Keratinocyte (primary cell): ENCODE results near the gene KLHDC8B. TPM values are rescaled to one million over a fixed set of nuclear protein-coding genes. Genes with fewer than 3 reads are reported as not detected.

Source experiments
- DNase-seq: peaks from one replicate; pipeline ENCODE4 v3.0.0-alpha.2; 2011; ENCODE audit warnings: low read depth, missing footprints, low spot score
- FAIRE-seq: peaks from 2 replicates; lab custom pipeline; 2011; peaks lifted over from hg19 to GRCh38; lab: Jason Lieb, UNC
- H2AFZ ChIP-seq: 2 replicates; pipeline ENCODE4 v1.6.0; 2012; ENCODE audit warnings: low read length, control low read depth, inconsistent platforms; ENCODE audit not compliant: control insufficient read depth
- H3K27ac ChIP-seq: 2 replicates; pipeline ENCODE4 v1.5.1; 2011; ENCODE audit warnings: low read length; ENCODE audit not compliant: control insufficient read depth, insufficient read depth
- H3K27me3 ChIP-seq: 3 replicates; pipeline ENCODE4 v1.6.0; 2011; ENCODE audit warnings: low read length; ENCODE audit not compliant: control insufficient read depth, insufficient read depth; ENCODE audit errors: extremely low read depth
- H3K36me3 ChIP-seq, 2 experiments: 2 replicates in 1 of 2; 3 replicates in 1 of 2; pipeline ENCODE4 v1.5.1; 2011; ENCODE audit warnings: low read length in 2 of 2, mild to moderate bottlenecking in 1 of 2; ENCODE audit not compliant: control insufficient read depth in 2 of 2, insufficient read depth in 2 of 2; ENCODE audit errors: extremely low read depth in 1 of 2
- H3K4me1 ChIP-seq: 3 replicates; pipeline ENCODE4 v1.5.1; 2011; ENCODE audit warnings: low read length; ENCODE audit not compliant: control insufficient read depth, insufficient read depth; ENCODE audit errors: extremely low read depth
- H3K4me2 ChIP-seq: 3 replicates; pipeline ENCODE4 v1.6.0; 2011; ENCODE audit warnings: low read depth, low read length; ENCODE audit not compliant: control insufficient read depth, insufficient read depth; ENCODE audit errors: extremely low read depth
- H3K4me3 ChIP-seq, 3 experiments: fragments of 200-600 bp in 1 of 3; sonication (generic) in 1 of 3; 2 replicates in 2 of 3; 3 replicates in 1 of 3; pipeline ENCODE4 v1.5.1; 2011 to 2016; ENCODE audit warnings: low read length in 3 of 3, mild to moderate bottlenecking in 3 of 3, control low read depth in 2 of 3, inconsistent platforms in 1 of 3, low read depth in 1 of 3, mixed read lengths in 1 of 3, mixed run types in 1 of 3, moderate library complexity in 1 of 3; ENCODE audit not compliant: control insufficient read depth in 2 of 3, insufficient read depth in 2 of 3; ENCODE audit errors: extremely low read depth in 1 of 3
- H3K79me2 ChIP-seq: 2 replicates; pipeline ENCODE4 v1.6.0; 2012; ENCODE audit warnings: low read length; ENCODE audit not compliant: control insufficient read depth, insufficient read depth
- H3K9ac ChIP-seq: 3 replicates; pipeline ENCODE4 v1.6.0; 2011; ENCODE audit warnings: low read length; ENCODE audit not compliant: control insufficient read depth, insufficient read depth; ENCODE audit errors: extremely low read depth
- H3K9me1 ChIP-seq: 3 replicates; pipeline ENCODE4 v1.6.0; 2011; ENCODE audit warnings: low read length; ENCODE audit not compliant: control insufficient read depth, insufficient read depth; ENCODE audit errors: extremely low read depth
- H3K9me3 ChIP-seq: 2 replicates; pipeline ENCODE4 v1.5.1; 2012; ENCODE audit warnings: low read depth, low read length; ENCODE audit not compliant: control insufficient read depth
- H4K20me1 ChIP-seq: 3 replicates; pipeline ENCODE4 v1.6.0; 2011; ENCODE audit warnings: low read length; ENCODE audit not compliant: control insufficient read depth, insufficient read depth; ENCODE audit errors: extremely low read depth
- CTCF ChIP-seq, 3 experiments: IDR thresholded peaks in 1 of 3; conservative IDR thresholded peaks in 1 of 3; optimal IDR thresholded peaks in 1 of 3; 2 replicates in 2 of 3; 3 replicates in 1 of 3; pipeline versions ENCODE3 to v1.5.1; 2011; ENCODE audit warnings: low read length in 3 of 3, mild to moderate bottlenecking in 3 of 3, moderate library complexity in 2 of 3, control low read depth in 1 of 3, inconsistent platforms in 1 of 3; ENCODE audit not compliant: insufficient read depth in 2 of 3; ENCODE audit errors: extremely low read depth in 1 of 3
- EZH2 ChIP-seq: IDR thresholded peaks from one replicate; pipeline ENCODE4 v1.6.1; 2012; ENCODE audit warnings: inconsistent platforms, mild to moderate bottlenecking, low read length, moderate library complexity
- dilution Hi-C: fragments of 300-500 bp; cut with MboI; formaldehyde crosslinking; loops from one replicate; pipeline ENCODE4 v1.7.0; 2020; ENCODE audit warnings: low sequenced_read_pairs; ENCODE audit not compliant: extremely low pct_ligation_motif_present
- polyA plus RNA-seq, 5 experiments: library from polyadenylated mRNA; depleted of rRNA in 3 of 5; stranded (reverse) in 3 of 5; stranded (forward) in 1 of 5; unstranded in 1 of 5; fragments of >200 nt; gene quantifications; 1 replicate in 1 of 5; 2 replicates in 3 of 5; 3 replicates in 1 of 5; pipeline versions ENCODE4 v1.2.1 to v1.2.3, GENCODE V29; 2011 to 2012; ENCODE audit warnings: missing spikeins in 2 of 5, low read depth in 1 of 5, low replicate concordance in 1 of 5

KLHDC8B gene
- polyA plus RNA-seq, 1 donor (not counting 4 experiments of a cell fraction or from before 2014, with no cell fraction given) = 19.5 TPM

- H3K27me3 ChIP-seq = no peaks in the 10 kb centered on the region
- no peak for DNase-seq
- no peak overlapping the region for H3K27ac ChIP-seq
- no peak overlapping the region for H2AFZ ChIP-seq
- H3K9me1 ChIP-seq = peaks cover 2% of the 10 kb centered on the region
- FAIRE-seq = no peak
- H3K4me3 ChIP-seq = no peak overlapping the region
- H4K20me1 ChIP-seq = no peaks in the 10 kb centered on the region
- no peak overlapping the region for H3K4me2 ChIP-seq
- H3K4me1 ChIP-seq = peaks cover 13% of the 10 kb centered on the region
- no peaks in the 10 kb centered on the region for H3K9me3 ChIP-seq
- no peak for TF ChIP-seq EZH2
- peaks cover 15% of the 10 kb centered on the region for H3K79me2 ChIP-seq
- dilution Hi-C loops = no loop called here
- H3K36me3 ChIP-seq = peaks cover 31 to 43% of the 10 kb centered on the region in 2 experiments
- no peak overlapping the region for H3K9ac ChIP-seq
These were observed 48.9 kb upstream of the KLHDC8B start for GRCh38 chr3:49122451-49122850.

GRCh38 chr3:49122886-49123545 lies 48.4 kb upstream of the KLHDC8B start:
- TF ChIP-seq EZH2 (no peak), CTCF (optimal IDR thresholded peaks at IDR 0.05 in 1 of 3, IDR thresholded peaks at IDR 0.05 in 1 of 3, conservative IDR thresholded peaks at IDR 0.05 in 1 of 3; ENCODE audit: extremely low read depth in 1 of 3, insufficient read depth in 2 of 3, low read length in 3 of 3) (no peak)
- Histone ChIP-seq H3K9me1 (peaks cover 2% of the 10 kb centered on the region), H3K4me2 (no peak overlapping the region), H2AFZ (no peak overlapping the region), H4K20me1 (no peaks in the 10 kb centered on the region), H3K27me3 (no peaks in the 10 kb centered on the region), H3K4me1 (peaks cover 13% of the 10 kb centered on the region), H3K9ac (no peak overlapping the region), H3K9me3 (no peaks in the 10 kb centered on the region), H3K36me3 (peaks cover 27 to 38% of the 10 kb centered on the region in 2 experiments), H3K79me2 (peaks cover 15% of the 10 kb centered on the region), H3K4me3 (no peak overlapping the region), H3K27ac (no peak overlapping the region)
- DNase-seq = no peak
- FAIRE-seq = no peak
- dilution Hi-C loops = no loop called here
